ENCODE data around the gene FTCDNL1. TPM values are rescaled to one million over a fixed set of nuclear protein-coding genes. Genes with fewer than 3 reads are reported as not detected.
A peak's percentile ranks its signal among the peaks of the same experiment; 100 is the strongest.

FTCDNL1 gene
- total and polyA plus RNA-seq, 9 of the 15 experiments (the other 6 are each of a cell fraction or from before 2014, with no cell fraction given), result 0.13 to 0.58 (median 0.32) TPM

DNA sequence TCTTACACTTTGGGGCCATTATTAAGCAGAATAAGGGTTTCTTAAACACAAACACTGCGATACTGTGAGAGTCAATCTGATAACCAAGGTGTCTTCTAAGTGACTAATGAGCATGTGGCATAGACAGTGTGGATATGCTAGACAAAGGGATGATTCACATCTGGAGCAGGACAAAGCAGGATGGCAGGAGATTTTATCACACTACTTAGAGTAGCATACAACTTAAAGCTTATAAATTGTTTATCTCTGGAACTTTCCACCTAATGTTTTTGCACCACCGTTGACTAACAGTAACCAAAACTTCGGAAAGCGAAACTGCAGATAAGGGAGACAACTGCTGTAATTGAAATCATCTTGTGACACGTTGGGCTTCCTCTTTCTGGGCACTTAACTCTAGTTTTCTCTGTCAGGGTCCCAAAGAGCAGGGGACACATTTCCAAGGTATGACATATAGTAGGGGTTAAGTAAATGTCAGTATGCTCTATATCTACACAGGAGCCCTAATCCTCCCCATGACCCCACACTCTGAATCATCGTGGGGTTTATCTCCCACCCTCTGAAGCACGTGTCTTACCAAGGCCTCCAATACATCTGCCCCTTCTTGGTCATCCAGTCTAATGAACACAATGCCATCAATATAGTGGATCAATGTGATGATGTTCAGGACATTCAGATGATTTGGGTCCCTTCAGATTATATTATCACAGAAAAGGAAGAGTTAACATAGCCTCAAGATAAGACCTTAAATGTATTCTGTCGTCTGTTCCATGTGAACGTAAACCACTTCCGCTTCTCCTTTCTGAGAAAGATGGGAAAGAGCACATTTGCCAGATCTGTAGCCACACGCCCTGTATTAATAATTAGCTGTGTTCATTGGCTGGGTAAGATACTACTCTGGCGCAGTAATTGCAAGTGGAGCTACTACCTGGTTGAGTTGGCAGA is 78.7 kb downstream of the FTCDNL1 start:
- intact Hi-C loops (cut with micrococcal nuclease), result no loop called here
- Histone ChIP-seq H3K9me3 (replicated peaks; ENCODE audit: control insufficient read depth, insufficient read depth, low read depth, low read length) (no peaks in the 10 kb centered on the region), H3K27ac (ENCODE audit: extremely low read depth, low read depth, low read length) (no peak overlapping the region), H3K79me2 (ENCODE audit: control insufficient read depth, insufficient read depth, low read length) (no peaks in the 10 kb centered on the region), H3K4me3 (no peak overlapping the region), H2AFZ (ENCODE audit: low read depth, low read length) (0 out of 2 replicates have a peak overlapping the region, but pooled peaks have one; percentile 55), H3K9ac (ENCODE audit: insufficient read depth in 1 of 2, low read depth in 2 of 2, low read length in 2 of 2) (no peak overlapping the region), H3K4me1 (replicated peaks in 1 of 2; ENCODE audit: control insufficient read depth in 2 of 2, insufficient read depth in 2 of 2, low read length in 2 of 2) (peaks cover 0 to 8% of the 10 kb centered on the region in 2 experiments; a peak in 2 of 5 replicates), H3K9me1 (ENCODE audit: control insufficient read depth, insufficient read depth, low read length) (no peaks in the 10 kb centered on the region), H3K36me3 (ENCODE audit: control insufficient read depth, insufficient read depth, low read length) (no peaks in the 10 kb centered on the region), H3K27me3 (ENCODE audit: control insufficient read depth in 2 of 2, insufficient read depth in 2 of 2, low read length in 2 of 2) (no peaks in the 10 kb centered on the region), H4K20me1 (replicated peaks; ENCODE audit: control insufficient read depth, insufficient read depth, low read length) (no peaks in the 10 kb centered on the region), H3K4me2 (ENCODE audit: insufficient read depth, low read length) (peak overlapping the region; percentile 11; the same call in 1 of the 2 replicates)
- ATAC-seq (no peak), FAIRE-seq (no peak), DNase-seq (ENCODE audit: extremely low read depth in 1 of 4, low spot score in 3 of 4) (no peak)
- CTCF ChIA-PET (ENCODE audit: low intra/inter-chr PET ratio), result no interaction called here
- POLR2A ChIA-PET, result no interaction called here
- in situ Hi-C loops (cut with MboI), result no loop called here
- WGBS (ENCODE audit: insufficient coverage, low coverage, missing lambda C conversion rate), result 1% methylated on average over 10 of the region's 12 CpGs
- BruUV-seq (replicated peaks), result no TSS peak
- no peak for TF ChIP-seq SNIP1 (IDR thresholded peaks at IDR 0.05; ENCODE audit: low read depth)
- peak; percentile 73 for TF ChIP-seq L3MBTL2 (IDR thresholded peaks at IDR 0.05)
- TF ChIP-seq GTF2E2 (tag; IDR thresholded peaks at IDR 0.05), result no peak
- TF ChIP-seq HDAC2 (IDR thresholded peaks at IDR 0.05), result no peak
- TF ChIP-seq GABPA (tag; conservative IDR thresholded peaks at IDR 0.05; ENCODE audit: low read depth), result peak; percentile 61
- TF ChIP-seq MTA3 (IDR thresholded peaks at IDR 0.05; ENCODE audit: borderline replicate concordance), result no peak
- TF ChIP-seq SOX6 (IDR thresholded peaks at IDR 0.05), result peak; percentile 65; the same call in 1 of the 2 replicates
- TF ChIP-seq ZNF766 (CRISPR knock-in tag; conservative IDR thresholded peaks at IDR 0.05), result peak; percentile 79
- TF ChIP-seq, protein P1, sequence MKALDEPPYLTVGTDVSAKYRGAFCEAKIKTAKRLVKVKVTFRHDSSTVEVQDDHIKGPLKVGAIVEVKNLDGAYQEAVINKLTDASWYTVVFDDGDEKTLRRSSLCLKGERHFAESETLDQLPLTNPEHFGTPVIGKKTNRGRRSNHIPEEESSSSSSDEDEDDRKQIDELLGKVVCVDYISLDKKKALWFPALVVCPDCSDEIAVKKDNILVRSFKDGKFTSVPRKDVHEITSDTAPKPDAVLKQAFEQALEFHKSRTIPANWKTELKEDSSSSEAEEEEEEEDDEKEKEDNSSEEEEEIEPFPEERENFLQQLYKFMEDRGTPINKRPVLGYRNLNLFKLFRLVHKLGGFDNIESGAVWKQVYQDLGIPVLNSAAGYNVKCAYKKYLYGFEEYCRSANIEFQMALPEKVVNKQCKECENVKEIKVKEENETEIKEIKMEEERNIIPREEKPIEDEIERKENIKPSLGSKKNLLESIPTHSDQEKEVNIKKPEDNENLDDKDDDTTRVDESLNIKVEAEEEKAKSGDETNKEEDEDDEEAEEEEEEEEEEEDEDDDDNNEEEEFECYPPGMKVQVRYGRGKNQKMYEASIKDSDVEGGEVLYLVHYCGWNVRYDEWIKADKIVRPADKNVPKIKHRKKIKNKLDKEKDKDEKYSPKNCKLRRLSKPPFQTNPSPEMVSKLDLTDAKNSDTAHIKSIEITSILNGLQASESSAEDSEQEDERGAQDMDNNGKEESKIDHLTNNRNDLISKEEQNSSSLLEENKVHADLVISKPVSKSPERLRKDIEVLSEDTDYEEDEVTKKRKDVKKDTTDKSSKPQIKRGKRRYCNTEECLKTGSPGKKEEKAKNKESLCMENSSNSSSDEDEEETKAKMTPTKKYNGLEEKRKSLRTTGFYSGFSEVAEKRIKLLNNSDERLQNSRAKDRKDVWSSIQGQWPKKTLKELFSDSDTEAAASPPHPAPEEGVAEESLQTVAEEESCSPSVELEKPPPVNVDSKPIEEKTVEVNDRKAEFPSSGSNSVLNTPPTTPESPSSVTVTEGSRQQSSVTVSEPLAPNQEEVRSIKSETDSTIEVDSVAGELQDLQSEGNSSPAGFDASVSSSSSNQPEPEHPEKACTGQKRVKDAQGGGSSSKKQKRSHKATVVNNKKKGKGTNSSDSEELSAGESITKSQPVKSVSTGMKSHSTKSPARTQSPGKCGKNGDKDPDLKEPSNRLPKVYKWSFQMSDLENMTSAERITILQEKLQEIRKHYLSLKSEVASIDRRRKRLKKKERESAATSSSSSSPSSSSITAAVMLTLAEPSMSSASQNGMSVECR (CRISPR knock-in tag; IDR thresholded peaks at IDR 0.05), result no peak
- TF ChIP-seq FOSL1 (tag; conservative IDR thresholded peaks at IDR 0.05), result peak; percentile 81
- TF ChIP-seq, protein P2, sequence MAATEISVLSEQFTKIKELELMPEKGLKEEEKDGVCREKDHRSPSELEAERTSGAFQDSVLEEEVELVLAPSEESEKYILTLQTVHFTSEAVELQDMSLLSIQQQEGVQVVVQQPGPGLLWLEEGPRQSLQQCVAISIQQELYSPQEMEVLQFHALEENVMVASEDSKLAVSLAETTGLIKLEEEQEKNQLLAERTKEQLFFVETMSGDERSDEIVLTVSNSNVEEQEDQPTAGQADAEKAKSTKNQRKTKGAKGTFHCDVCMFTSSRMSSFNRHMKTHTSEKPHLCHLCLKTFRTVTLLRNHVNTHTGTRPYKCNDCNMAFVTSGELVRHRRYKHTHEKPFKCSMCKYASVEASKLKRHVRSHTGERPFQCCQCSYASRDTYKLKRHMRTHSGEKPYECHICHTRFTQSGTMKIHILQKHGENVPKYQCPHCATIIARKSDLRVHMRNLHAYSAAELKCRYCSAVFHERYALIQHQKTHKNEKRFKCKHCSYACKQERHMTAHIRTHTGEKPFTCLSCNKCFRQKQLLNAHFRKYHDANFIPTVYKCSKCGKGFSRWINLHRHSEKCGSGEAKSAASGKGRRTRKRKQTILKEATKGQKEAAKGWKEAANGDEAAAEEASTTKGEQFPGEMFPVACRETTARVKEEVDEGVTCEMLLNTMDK (IDR thresholded peaks at IDR 0.05; ENCODE audit: borderline replicate concordance, insufficient read depth, low read depth, low read length, poor library complexity, severe bottlenecking), result no peak
- TF ChIP-seq SLC30A9 (CRISPR knock-in tag; IDR thresholded peaks at IDR 0.05), result no peak
- no peak for TF ChIP-seq DPF2 (IDR thresholded peaks at IDR 0.05)

All from K562 (cell line).